ENCODE results near the gene AJAP1. TPM values are rescaled to one million over a fixed set of nuclear protein-coding genes. Genes with fewer than 3 reads are reported as not detected.

AJAP1 gene
- total RNA-seq, 1 experiment from 2014 or later = not detected

DNA sequence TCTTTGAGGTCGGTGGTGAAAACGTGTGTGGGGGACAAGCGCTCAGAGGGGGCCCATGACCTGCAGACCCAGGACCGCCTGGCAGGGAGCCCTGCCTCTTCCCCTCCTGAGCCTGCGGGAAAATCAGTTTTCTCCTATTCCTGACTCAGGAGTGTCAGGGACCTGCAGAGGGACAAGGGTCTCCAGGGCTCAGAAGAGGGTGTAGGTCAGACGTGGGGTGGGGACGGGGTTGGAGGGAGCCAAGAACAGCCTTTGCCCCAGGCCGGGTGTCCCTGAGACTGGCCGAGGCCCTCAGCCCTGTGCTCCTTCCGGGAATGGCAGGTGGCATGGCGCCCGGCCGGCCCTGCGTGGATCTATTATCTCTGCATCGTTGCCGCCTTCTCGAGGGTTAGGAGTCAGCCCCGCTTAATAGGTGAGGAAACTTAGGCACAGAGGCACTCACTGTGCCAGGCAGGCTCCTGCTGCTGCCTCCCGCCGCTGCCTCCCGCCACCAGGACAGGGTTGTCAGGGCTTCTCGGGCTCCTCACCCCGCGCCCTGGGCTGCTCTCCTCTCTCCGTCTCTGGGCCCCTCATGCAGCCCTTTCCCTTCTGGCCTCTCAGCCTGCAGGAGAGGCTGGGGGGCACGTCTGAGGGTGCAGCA lies 37.5 kb downstream of the AJAP1 start:
- in situ Hi-C loops (cut with HindIII; ENCODE audit: low pct_unique_long_range_greater_than_20kb, low sequenced_read_pairs) (no loop called here), intact Hi-C loops (cut with micrococcal nuclease; ENCODE audit: unreplicated experiment) (no loop called here)
- CTCF ChIA-PET = no interaction called here
- POLR2A ChIA-PET = no interaction called here
- no TSS peak for BruUV-seq (replicated peaks)
- no peaks in the 10 kb centered on the region for H3K9me3 ChIP-seq (ENCODE audit: control insufficient read depth, insufficient read depth, low read depth, low read length)
- H3K27me3 ChIP-seq (ENCODE audit: control insufficient read depth, insufficient read depth, low read length) = no peaks in the 10 kb centered on the region
- DNase-seq (ENCODE audit: low read depth, low spot score) = no peak
- no peak for ATAC-seq
- TF ChIP-seq TCF7L2 (IDR thresholded peaks at IDR 0.05; ENCODE audit: low read depth, low read length) (no peak), POLR2AphosphoS5 (IDR thresholded peaks at IDR 0.05; ENCODE audit: low read depth, low read length) (no peak), SIN3A (IDR thresholded peaks at IDR 0.05; ENCODE audit: borderline replicate concordance, insufficient read depth, low read depth, low read length) (no peak)
- TF ChIP-seq, protein P1, sequence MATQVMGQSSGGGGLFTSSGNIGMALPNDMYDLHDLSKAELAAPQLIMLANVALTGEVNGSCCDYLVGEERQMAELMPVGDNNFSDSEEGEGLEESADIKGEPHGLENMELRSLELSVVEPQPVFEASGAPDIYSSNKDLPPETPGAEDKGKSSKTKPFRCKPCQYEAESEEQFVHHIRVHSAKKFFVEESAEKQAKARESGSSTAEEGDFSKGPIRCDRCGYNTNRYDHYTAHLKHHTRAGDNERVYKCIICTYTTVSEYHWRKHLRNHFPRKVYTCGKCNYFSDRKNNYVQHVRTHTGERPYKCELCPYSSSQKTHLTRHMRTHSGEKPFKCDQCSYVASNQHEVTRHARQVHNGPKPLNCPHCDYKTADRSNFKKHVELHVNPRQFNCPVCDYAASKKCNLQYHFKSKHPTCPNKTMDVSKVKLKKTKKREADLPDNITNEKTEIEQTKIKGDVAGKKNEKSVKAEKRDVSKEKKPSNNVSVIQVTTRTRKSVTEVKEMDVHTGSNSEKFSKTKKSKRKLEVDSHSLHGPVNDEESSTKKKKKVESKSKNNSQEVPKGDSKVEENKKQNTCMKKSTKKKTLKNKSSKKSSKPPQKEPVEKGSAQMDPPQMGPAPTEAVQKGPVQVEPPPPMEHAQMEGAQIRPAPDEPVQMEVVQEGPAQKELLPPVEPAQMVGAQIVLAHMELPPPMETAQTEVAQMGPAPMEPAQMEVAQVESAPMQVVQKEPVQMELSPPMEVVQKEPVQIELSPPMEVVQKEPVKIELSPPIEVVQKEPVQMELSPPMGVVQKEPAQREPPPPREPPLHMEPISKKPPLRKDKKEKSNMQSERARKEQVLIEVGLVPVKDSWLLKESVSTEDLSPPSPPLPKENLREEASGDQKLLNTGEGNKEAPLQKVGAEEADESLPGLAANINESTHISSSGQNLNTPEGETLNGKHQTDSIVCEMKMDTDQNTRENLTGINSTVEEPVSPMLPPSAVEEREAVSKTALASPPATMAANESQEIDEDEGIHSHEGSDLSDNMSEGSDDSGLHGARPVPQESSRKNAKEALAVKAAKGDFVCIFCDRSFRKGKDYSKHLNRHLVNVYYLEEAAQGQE (IDR thresholded peaks at IDR 0.05; ENCODE audit: insufficient read depth in 1 of 2, low read depth in 2 of 2, low read length in 1 of 2) = no peak
- TF ChIP-seq, protein P2, sequence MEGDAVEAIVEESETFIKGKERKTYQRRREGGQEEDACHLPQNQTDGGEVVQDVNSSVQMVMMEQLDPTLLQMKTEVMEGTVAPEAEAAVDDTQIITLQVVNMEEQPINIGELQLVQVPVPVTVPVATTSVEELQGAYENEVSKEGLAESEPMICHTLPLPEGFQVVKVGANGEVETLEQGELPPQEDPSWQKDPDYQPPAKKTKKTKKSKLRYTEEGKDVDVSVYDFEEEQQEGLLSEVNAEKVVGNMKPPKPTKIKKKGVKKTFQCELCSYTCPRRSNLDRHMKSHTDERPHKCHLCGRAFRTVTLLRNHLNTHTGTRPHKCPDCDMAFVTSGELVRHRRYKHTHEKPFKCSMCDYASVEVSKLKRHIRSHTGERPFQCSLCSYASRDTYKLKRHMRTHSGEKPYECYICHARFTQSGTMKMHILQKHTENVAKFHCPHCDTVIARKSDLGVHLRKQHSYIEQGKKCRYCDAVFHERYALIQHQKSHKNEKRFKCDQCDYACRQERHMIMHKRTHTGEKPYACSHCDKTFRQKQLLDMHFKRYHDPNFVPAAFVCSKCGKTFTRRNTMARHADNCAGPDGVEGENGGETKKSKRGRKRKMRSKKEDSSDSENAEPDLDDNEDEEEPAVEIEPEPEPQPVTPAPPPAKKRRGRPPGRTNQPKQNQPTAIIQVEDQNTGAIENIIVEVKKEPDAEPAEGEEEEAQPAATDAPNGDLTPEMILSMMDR (IDR thresholded peaks at IDR 0.05) = no peak
- no peaks in the 10 kb centered on the region for H3K4me1 ChIP-seq (ENCODE audit: control insufficient read depth, insufficient read depth, low read length)
- H3K4me3 ChIP-seq (ENCODE audit: low read depth in 2 of 2, low read length in 2 of 2) = no peak overlapping the region
- H3K27ac ChIP-seq (ENCODE audit: low read length) = no peak overlapping the region
- no peaks in the 10 kb centered on the region for H3K36me3 ChIP-seq (ENCODE audit: control insufficient read depth, insufficient read depth, low read length)

DNA sequence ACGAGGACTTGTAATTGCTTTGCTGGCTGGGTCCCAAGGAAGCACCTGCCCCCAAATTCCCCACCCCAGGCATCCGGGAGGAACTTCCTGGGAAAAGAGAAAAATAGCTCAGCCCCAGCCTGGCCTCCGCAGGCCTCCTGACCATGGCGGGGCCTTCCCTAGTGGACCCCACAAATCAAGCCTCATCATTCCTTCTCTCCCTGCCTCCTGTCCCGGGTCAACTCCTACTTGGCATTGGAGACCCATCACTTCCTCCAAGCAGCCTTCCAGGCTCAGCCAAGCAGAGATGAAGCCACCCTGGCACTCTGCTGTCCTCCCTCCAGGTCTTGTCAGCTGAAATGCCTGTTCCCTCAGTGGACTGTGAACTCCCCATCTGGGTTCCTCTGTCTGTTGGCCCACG lies 38.0 kb downstream of the AJAP1 start:
- Histone ChIP-seq H3K36me3 (ENCODE audit: control insufficient read depth, insufficient read depth, low read length) (no peaks in the 10 kb centered on the region), H3K4me1 (ENCODE audit: control insufficient read depth, insufficient read depth, low read length) (no peaks in the 10 kb centered on the region), H3K9me3 (ENCODE audit: control insufficient read depth, insufficient read depth, low read depth, low read length) (no peaks in the 10 kb centered on the region), H3K27ac (ENCODE audit: low read length) (no peak overlapping the region), H3K27me3 (ENCODE audit: control insufficient read depth, insufficient read depth, low read length) (no peaks in the 10 kb centered on the region), H3K4me3 (ENCODE audit: low read depth in 2 of 2, low read length in 2 of 2) (no peak overlapping the region)
- DNase-seq (ENCODE audit: low read depth, low spot score) = no peak
- in situ Hi-C loops (cut with HindIII; ENCODE audit: low pct_unique_long_range_greater_than_20kb, low sequenced_read_pairs) (no loop called here), intact Hi-C loops (cut with micrococcal nuclease; ENCODE audit: unreplicated experiment) (no loop called here)
- ChIA-PET CTCF (no interaction called here), POLR2A (no interaction called here)
- no peak for ATAC-seq
- BruUV-seq (replicated peaks) = no TSS peak
- TF ChIP-seq TCF7L2 (IDR thresholded peaks at IDR 0.05; ENCODE audit: low read depth, low read length) (no peak), POLR2AphosphoS5 (IDR thresholded peaks at IDR 0.05; ENCODE audit: low read depth, low read length) (no peak), SIN3A (IDR thresholded peaks at IDR 0.05; ENCODE audit: borderline replicate concordance, insufficient read depth, low read depth, low read length) (no peak)
- TF ChIP-seq, protein P2 (IDR thresholded peaks at IDR 0.05) = no peak
- TF ChIP-seq, protein P1 (IDR thresholded peaks at IDR 0.05; ENCODE audit: insufficient read depth in 1 of 2, low read depth in 2 of 2, low read length in 1 of 2) = no peak

All from Panc1 (cell line).